Adrenal gland (tissue), 5 donors: Measurements from ENCODE around the gene COL9A3.

Experiments
- POLR2A ChIP-seq, 2 donors: fragments of 450-650 bp; IDR thresholded peaks; one replicate each; pipeline ENCODE4 v1.6.1; 2017; ENCODE audit warnings: antibody characterized with exemption in 2 of 2, mild to moderate bottlenecking in 2 of 2, moderate library complexity in 1 of 2
- TF ChIP-seq, protein P1 (sequence below), 6 experiments: fragments of 450-650 bp in 4 of 6; fragments of 200-600 bp in 2 of 6; sonication (generic) in 1 of 6; IDR thresholded peaks; 1 replicate in 5 of 6; 2 replicates in 1 of 6; pipeline versions ENCODE4 v1.5.1 to v1.8.0; 2016 to 2021; ENCODE audit warnings: antibody characterized with exemption in 6 of 6, mild to moderate bottlenecking in 2 of 6, moderate library complexity in 1 of 6
- donor health status: DM: no; HTN: no; CAD: no.

DNA sequence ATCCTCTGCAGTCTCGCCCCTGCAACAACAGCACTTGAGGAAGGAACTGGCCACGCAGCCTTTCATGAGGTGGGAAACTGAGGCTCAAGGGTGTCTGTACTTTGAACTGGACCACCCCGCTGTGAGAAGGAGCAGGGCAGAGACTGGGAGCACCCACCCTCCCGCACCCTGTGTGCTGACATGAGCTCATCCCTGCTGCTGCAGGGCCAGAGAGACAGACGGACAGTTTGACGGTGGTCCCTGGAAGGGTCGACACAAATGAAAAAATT lies 37.5 kb upstream of the COL9A3 start:
- TF ChIP-seq, protein P1, sequence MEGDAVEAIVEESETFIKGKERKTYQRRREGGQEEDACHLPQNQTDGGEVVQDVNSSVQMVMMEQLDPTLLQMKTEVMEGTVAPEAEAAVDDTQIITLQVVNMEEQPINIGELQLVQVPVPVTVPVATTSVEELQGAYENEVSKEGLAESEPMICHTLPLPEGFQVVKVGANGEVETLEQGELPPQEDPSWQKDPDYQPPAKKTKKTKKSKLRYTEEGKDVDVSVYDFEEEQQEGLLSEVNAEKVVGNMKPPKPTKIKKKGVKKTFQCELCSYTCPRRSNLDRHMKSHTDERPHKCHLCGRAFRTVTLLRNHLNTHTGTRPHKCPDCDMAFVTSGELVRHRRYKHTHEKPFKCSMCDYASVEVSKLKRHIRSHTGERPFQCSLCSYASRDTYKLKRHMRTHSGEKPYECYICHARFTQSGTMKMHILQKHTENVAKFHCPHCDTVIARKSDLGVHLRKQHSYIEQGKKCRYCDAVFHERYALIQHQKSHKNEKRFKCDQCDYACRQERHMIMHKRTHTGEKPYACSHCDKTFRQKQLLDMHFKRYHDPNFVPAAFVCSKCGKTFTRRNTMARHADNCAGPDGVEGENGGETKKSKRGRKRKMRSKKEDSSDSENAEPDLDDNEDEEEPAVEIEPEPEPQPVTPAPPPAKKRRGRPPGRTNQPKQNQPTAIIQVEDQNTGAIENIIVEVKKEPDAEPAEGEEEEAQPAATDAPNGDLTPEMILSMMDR (IDR thresholded peaks at IDR 0.05) = no peak
- no peak for TF ChIP-seq POLR2A (IDR thresholded peaks at IDR 0.05)
